Ovary (tissue), 3 donors: ENCODE results near the gene PPIF.

Source experiments
- EP300 ChIP-seq: sonication (generic); formaldehyde crosslinking; IDR thresholded peaks from one replicate; pipeline ENCODE4 v1.6.1; 2017; ENCODE audit warnings: antibody characterized with exemption
- POLR2A ChIP-seq: fragments of 450-650 bp; IDR thresholded peaks from one replicate; pipeline ENCODE4 v1.6.1; 2017; ENCODE audit warnings: antibody characterized with exemption, mild to moderate bottlenecking, moderate library complexity
- TF ChIP-seq, protein P1 (sequence below), 3 donors: fragments of 450-650 bp in 2 of 3; fragments of 200-600 bp in 1 of 3; IDR thresholded peaks; one replicate each; pipeline versions ENCODE4 v1.5.1 to v1.8.0; 2016 to 2022; ENCODE audit warnings: antibody characterized with exemption in 3 of 3, mild to moderate bottlenecking in 1 of 3
- donor health status: DM: no; HTN: no; CAD: no.

DNA sequence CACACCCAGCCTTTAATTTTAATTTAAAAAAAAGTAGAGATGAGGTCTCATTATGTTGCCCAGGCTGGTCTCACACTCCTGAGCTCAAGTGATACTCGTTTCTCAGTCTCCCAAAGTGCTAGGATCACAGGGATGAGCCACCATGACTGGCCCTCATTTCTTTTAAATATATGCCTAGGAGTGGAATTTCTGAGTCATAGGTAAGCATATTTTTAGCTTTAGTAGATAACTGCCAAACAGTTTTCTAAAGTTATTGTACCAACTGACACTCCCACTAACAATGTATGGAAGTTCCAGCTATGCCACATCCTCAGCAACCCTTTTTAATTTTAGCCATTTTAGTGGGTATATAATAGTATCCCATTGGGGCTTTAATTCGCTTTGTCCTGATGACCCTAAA lies 13.8 kb upstream of the PPIF start:
- TF ChIP-seq EP300 = no peak
- TF ChIP-seq POLR2A = no peak
- TF ChIP-seq, protein P1, sequence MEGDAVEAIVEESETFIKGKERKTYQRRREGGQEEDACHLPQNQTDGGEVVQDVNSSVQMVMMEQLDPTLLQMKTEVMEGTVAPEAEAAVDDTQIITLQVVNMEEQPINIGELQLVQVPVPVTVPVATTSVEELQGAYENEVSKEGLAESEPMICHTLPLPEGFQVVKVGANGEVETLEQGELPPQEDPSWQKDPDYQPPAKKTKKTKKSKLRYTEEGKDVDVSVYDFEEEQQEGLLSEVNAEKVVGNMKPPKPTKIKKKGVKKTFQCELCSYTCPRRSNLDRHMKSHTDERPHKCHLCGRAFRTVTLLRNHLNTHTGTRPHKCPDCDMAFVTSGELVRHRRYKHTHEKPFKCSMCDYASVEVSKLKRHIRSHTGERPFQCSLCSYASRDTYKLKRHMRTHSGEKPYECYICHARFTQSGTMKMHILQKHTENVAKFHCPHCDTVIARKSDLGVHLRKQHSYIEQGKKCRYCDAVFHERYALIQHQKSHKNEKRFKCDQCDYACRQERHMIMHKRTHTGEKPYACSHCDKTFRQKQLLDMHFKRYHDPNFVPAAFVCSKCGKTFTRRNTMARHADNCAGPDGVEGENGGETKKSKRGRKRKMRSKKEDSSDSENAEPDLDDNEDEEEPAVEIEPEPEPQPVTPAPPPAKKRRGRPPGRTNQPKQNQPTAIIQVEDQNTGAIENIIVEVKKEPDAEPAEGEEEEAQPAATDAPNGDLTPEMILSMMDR (IDR thresholded peaks at IDR 0.05) = no peak
